ENCODE measurements around the gene ITM2B. TPM values are rescaled to one million over a fixed set of nuclear protein-coding genes. Genes with fewer than 3 reads are reported as not detected.
"Not testable (repeated sequence)": the region's sequence is repeated elsewhere in the genome, so short reads cannot be mapped to it uniquely, and the experiment has no call there.

The ITM2B gene
- total RNA-seq, 1 donor from 2014 or later: 327 TPM

DNA sequence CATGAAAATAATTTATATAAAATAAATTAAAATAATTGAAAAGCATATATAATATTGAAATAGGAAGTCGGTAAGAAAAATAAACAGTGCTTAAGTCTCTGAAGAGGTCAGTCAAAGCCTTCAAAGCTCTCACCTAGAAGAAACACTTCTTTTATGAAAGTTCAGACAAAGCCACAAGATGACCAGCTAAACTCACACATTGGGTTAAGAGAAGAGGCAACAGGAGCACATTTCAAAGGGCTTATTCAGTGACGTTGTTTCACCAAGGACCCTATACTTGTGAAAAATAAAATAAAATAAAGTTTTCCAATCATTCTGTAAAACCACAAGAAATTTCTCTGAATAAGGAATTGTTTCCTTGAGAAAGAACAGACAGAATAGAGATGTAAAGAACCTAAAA lies 2.5 kb upstream of the ITM2B start:
- no peak for DNase-seq

DNA sequence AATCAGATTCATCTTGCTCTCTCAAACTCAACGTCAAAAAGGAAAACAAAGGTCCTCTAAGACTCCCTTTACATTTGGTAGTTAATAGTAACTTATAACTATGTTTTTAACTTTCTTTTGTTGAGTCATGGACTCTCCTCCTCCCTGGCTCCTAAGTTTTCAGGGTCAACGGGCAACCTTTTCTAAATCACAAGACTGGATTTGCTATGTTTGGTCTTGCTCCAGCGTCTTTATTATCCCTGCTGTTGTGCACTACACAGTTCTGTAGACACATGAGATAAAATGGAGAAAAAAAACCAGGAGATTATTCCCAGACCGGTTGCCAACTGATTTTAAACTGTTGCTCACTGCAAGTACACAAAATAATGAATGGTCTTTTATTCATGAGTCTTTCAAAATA lies 1.9 kb upstream of the ITM2B start:
- DNase-seq: no peak

DNA sequence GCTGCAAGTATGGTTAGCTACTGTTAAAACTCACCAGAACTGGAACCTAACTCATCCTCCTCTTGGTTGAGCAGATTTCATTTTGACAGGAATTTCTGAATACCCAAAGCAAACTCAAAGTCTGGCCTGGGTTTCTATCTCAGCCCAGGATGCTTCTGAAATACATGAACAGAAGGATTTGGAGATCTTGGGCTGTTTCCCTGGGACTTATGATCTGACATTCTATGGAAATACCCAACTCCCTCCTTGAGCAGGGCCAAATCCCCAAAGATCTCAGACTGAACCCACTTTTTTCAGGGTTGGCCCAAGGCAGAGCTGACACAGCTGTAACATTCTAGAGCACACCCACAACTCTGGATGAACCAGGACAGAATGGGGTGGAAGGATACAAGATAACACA lies 1.1 kb upstream of the ITM2B start:
- no peak for DNase-seq

DNA sequence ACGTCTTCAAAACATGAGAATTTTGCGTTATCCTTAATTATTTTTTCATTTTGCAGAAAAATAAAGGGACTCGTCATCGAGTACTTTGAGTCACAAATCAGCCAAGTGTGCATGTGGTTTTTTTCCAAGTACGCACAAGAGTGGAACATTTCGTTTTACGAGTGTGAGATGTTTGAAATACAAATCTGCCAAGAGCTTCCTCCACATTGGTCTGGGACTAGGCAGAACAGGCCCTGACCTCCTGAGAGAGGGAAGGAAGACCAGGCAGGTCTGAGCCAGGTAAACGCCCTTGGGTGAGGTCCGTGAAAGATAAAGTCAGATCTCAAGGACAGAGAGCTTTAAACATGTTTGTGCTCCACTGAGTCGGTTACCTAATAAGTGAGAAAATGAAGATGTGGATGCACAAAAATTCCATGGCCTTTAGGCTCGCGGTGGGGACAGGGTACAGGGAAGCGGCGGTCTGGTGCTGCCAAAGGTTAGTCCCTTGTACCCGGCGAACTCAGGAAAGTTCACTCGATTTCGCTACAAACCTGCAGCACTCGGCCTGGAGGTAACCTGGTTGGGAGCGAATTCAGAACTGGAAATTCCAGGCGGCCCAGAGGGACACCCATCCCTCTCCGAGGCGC lies 473 bp upstream of the ITM2B start:
- peak; percentile 25 for DNase-seq

DNA sequence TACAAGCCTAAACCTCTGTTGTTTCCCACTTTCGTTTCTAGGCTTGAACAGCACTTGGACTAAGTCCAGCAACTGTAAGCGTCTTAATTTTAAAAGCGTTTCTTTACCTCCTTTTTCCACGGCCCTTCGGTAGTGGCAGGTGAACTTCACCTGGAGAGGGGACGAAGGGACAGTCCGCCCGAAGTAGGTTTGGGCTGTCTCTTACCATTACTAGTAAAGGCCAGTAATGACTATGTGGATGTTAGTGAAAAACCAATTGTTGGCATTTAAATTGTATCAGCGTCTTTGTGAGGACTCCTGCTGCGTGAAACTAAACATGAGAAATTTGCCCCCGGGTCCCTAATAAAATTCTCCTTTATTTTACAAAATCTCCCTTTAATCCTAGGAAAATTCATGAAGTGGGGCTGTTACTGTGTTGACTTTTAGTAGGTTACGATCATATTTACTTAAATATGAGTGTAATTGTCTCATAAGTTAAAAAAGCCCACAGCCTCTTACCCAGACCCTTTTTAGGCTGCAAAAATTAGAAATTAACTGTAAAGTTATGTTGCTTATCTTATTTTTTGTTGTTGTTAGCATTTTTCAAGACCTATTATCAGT lies 983 bp downstream of the ITM2B start:
- DNase-seq: no peak

DNA sequence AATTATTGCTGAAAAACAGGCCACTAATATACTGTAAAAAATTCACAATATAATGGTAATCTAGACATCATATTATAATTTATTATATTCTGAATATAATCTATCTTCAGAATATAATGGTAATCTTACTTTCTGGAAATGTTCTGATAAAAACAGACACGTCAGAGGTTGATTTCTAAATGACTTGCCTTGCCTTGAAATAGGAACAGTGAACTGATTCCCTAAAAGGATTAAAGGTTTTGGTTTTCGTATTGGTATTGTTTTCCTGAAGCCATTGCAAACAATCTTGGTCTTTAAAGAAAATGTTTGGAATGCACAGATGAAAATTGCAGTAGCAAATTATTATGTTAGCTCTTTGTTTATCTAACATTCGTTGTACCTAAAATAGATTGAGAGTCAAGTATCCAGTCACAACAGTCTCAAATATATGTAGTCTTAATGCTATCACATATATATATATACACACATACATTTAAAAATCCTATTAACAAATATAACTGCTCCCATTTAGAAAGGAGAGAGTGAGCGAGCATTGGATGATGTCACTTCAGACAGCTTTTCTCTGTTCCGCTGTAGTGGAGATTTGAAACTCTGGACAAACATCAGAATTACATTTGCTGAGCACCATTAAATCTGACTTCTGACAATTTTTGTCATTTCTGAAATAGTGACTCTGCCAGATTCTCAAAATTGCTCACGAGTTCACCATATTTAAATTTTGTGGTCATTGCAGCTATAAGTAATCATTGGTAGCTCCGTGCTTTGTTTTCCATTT lies 1.7 kb downstream of the ITM2B start:
- DNase-seq: peak; percentile 54

DNA sequence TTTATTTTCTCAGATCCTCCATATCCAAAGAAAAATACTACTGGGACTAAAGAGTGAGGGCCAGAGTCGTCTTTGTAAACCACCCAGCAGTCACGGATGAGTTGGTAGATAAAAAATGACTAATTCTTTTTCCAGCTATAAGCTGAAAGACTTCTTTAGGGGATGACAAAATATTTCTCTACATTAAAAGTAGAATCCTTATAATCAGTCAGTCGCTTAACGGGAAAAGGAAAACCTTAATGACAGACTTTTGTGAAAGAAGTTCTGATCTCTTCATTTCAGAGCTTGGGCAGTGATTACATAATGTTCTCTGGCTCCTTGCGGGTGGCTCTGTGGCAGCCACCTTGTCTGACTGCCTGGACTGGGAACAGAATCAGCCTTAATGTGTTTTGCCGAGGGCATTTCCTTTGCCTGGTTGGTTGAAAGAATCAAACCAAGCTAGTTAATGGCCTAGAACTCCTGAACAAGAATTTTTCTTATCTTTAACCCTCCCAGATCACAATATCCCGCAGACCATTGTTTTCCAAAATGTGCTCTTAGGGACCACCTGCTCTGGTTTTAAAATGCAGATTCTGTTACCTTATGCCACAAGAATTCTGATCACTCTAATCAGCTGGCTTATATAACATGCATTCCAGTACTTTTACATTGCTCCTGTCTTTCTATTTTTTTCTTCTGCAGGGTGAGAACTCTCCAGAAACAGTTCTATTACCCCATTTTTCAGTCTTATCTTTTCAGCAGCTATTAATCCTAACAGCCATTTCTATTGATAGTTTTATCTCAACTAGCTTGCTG lies 2.5 kb downstream of the ITM2B start:
- peak; percentile 47 for DNase-seq

DNA sequence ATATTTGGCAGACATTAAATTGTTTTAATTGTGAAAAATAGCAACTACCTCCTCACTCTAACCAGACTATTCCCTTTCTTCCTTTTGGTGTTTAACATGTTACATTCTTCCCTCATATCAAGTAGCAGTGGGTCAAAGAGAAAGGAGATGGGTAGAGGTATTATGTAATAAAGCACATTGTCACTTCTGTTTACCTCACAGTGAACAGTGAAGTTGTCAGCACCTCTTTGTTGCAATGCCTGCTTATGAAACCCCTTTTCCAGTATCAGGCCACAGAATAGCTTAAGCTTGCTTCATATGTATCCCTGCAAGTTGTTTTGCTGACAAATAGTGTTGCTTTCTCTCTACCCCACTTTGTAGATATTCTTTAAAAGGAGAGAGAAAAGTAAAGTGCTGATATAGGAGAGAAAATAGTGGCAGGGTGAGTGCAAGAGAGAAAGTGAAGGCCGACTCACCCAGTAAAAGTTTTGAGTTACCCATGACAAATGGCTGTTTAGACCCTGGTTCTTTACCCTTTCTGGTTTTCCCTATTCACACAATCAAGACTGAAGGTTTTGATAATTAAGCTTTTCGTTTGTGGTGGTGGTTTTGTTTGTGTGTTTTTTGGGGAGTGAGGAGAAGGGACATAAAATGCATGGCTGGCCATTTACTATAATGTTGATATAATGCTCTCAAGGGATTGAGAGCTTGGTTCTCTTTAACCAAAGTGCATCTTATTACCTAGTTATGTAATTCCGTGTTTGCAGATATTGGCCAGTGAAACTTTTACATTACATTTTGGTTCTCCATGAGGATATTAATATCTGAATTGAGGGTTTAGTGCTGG lies 3.7 kb downstream of the ITM2B start:
- peak; percentile 14 for DNase-seq

DNA sequence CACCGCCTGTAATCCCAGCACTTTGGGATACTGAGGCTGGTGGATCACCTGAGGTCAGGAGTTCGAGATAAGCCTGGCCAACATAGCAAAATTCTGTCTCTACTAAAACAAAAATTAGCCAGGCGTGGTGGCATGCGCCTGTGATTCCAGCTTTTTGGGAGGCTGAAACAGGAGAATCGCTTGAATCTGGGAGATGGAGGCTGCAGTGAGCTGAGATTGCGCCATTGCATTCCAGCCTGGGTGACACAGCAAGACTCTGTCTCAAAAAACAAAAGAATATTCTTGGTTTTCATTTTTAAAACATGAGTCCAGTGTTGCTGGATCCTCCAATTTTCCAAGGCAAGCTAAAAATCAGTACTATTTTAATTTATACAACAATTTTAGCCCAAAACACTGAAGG lies 6.4 kb downstream of the ITM2B start:
- DNase-seq: not testable (repeated sequence)

DNA sequence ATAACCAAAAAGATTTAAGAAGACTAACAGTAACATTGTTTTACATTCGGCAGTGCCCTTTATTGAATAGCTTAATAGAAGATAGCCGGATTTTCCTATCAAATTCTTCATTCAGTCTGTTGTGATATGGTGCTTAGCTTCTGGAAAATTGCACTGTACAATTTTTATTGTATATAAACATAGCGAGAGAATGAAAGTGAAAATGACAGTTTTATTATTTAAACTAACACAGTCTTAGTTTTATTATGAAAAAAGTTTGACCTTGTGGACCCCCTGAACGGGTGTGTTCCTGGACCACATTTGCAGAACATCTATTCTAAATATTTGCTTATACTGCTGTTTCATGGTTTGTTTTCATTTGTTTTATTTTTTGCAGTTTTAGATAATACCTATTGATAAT lies 8.6 kb downstream of the ITM2B start:
- no peak for DNase-seq

DNA sequence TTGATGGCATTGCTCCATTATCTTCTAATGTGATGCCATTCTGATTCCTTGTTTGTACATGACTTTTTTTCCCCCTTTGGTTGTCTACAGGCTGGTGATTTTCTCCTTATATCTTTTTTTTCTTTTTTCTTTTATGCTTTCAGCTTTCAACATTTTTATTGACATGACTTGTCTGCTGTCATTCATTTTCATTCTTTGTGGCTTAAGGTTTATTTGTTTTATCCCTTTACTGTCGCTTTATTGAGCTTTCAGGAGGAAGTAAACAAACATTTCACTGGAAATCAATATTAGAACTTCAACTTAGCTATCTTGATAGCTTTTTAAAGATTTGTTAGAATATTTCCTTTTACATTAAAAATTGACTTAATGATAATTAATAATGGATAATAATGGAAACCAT lies 9.7 kb downstream of the ITM2B start:
- DNase-seq: no peak

DNA sequence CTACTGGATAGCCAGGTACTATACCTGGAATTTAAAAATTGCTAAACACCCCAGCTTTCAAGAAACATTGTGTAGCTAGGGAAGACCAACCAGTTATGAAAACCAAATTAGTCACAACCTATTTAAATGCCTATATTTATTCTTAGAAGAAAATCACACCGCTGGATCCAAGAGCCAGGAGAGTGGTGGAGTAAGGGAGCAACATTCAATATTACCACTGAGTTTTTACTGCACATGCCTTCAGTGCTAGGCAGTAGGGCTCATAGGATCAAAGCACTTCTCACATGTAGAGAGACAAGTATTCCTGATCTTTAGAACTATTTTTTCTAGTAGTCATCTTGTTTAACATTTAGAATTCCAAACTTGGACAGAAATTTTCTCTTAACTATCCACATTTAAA lies 11.2 kb downstream of the ITM2B start:
- no peak for DNase-seq

DNA sequence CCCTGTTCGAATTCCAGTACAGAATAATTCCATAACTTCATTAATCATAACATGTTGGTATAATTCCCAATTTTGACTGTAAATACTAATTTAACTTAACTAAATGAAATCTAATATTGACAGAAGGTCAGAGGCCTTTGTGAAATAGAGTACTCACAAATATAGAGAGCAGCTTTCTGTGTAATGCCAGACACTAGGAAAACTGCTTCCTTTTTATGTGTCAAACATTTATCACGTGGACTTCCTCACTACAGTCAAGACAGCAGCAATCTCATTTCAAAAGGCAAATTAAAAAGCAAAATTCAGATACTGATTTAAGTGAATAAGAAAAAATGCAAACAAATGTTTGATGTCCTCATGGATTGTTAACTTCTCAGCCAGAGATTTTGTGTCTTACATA lies 13.1 kb downstream of the ITM2B start:
- DNase-seq: no peak

DNA sequence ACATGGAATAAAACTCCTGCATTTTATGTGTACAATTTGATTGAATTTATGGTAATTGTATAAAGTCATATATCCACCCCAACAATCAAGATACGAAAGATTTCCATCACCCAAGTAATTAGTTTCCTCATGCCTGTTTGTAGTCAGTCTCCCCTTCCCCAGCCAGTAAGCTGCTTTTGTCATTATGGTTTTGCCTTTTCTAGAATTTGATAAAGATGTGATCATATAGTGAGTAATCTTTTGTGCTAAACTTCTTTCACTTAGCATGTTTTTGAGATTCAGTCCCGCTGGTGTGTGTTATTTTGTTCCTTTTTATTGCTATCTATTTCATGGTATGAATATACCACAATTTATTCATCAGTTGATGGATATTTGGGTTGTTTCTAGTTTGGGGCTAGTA lies 16.0 kb downstream of the ITM2B start:
- no peak for DNase-seq

DNA sequence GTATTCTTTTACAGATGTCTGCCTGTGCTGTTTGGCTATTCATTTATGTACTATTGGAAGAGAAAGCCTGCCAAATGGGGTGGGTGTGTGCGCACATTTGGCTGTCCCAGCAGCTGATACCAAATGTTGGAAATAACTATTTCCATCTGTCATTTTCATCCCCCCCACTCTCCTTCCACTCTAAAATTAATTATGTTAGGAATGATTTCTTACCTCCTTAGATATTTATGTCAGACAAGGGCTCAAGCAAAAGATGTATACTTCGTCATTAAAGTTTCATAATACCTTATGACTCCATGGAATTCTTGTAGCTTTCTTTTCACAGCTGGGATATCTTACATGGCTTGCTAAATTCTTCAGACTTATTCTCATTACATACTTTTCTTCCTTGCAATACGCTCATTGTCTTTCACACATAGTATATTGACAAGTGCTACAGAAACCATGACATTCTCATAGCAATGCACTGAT lies 18.6 kb downstream of the ITM2B start:
- DNase-seq: no peak

DNA sequence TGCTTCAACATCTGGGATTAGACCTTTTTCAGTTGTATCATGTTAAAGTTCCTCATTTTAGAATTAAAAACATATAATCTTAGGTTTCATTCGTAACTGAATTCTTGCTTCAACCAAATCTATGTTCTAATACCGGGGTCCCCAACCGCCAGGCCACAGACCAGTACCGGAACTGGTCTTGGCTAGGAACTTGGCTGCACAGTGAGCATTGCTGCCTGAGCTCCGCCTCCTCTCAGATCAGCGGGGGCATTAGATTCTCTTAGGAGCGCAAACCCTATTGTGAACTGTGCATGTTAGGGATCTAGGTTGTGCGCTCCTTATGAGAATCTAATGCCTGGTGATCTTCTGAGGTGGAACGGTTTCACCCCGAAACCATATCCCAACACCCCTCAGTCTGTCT lies 19.2 kb downstream of the ITM2B start:
- no peak for DNase-seq

DNA sequence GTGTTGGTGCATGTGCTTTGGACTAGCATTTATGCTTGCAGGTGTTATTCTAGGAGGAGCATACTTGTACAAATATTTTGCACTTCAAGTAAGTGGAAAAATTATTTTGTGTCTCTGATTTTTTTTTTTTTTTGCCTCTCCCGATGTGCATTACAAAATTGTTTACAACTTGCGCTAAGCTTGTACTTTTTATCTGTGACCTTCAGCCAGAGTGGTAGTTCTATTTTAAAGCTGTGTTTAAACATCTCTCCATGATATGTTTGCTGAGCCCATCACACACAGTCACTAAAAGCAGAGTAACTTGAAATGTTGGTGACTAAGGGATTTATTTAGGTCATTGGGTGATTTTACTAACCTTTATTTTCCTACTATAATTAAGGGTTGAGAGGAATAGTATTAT lies 20.8 kb downstream of the ITM2B start:
- no peak for DNase-seq

DNA sequence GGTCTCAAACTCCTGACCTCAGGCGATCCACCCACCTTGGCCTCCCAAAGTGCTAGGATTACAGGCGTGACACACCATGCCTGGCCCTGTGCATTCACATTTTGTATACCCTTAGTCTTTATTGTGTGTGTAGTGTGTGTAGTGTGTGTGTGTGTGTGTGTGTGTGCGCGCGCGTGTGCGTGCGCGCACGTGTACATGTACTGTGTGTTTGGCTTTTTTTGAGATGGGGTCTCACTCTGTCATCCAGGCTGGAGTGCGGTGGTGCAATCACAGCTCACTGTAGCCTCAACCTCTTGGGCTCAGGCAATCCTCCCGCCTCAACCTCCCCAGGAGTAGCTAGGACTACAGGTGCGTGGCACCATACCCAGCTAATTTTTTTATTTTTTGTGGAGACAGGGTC lies 22.1 kb downstream of the ITM2B start:
- no peak for DNase-seq

DNA sequence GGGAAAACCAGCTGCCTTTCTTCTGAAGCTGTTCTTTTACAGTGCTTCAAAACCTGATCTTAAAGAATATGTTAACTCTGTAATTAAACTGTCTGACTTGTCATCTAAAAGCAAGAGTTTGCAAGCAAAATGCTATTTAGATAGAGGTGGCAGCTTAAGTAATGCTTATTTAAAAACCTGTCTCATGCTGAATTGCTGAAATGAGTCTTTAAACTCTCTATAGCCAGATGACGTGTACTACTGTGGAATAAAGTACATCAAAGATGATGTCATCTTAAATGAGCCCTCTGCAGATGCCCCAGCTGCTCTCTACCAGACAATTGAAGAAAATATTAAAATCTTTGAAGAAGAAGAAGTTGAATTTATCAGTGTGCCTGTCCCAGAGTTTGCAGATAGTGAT lies 22.9 kb downstream of the ITM2B start:
- no peak for DNase-seq

DNA sequence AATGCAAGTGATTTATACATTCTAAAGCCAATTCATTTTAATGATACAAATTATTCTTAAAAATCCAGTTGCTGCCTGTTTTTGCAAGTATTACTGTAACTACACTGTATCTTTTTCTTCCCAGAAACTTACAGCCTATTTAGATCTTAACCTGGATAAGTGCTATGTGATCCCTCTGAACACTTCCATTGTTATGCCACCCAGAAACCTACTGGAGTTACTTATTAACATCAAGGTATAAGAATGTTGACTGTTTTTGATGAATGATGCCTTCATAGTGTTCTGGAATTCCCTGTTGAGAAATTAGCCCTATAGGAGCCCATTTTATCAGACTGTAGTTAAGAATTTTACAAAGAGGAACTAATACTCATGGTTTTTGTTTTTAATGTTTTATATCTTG lies 25.0 kb downstream of the ITM2B start:
- no peak for DNase-seq

DNA sequence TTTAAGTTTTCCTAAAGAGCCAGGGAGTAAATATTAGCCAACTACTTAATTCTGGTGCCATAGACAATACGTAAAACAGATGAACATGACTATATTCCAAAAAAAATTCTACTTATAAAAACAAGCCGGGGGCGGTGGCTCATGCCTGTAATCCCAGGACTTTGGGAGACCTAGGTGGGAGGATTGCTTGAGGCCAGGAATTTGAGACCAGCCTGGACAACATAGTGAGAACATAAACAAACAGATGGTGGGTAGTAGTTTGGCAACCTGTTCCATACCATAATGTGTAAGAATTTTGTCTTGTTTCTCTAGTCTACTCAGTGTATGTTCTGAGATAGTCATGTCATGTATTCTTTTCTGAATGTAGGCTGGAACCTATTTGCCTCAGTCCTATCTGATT lies 25.4 kb downstream of the ITM2B start:
- no peak for DNase-seq

DNA sequence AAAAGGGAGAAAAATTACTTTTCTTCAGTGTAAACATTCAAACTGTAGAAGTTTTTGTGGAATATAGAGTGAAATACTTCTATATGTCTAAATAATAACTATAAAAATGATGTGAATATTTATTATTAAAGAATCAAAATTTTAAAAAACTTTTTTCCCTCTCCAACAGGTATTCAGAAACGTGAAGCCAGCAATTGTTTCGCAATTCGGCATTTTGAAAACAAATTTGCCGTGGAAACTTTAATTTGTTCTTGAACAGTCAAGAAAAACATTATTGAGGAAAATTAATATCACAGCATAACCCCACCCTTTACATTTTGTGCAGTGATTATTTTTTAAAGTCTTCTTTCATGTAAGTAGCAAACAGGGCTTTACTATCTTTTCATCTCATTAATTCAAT lies 28.0 kb downstream of the ITM2B start:
- no peak for DNase-seq
